Measurements from ENCODE around the gene STK31.
"Not testable (repeated sequence)": the region's sequence is repeated elsewhere in the genome, so short reads cannot be mapped to it uniquely, and the experiment has no call there.

Gene STK31

GRCh38 chr7:23714150-23714464 lies 4.1 kb downstream of the STK31 start:
- no peak for DNase-seq (ENCODE audit: low spot score)

- DNase-seq (ENCODE audit: low spot score), result no peak
These were observed 4.6 kb downstream of the STK31 start for GRCh38 chr7:23714579-23714978.

- DNase-seq (ENCODE audit: low spot score), result no peak
These were observed 5.1 kb downstream of the STK31 start for GRCh38 chr7:23715099-23715498.

- DNase-seq (ENCODE audit: low spot score), result no peak
These were observed 7.8 kb downstream of the STK31 start for GRCh38 chr7:23717788-23718187.

GRCh38 chr7:23721456-23721855 lies 11.4 kb downstream of the STK31 start:
- DNase-seq (ENCODE audit: low spot score), result no peak

GRCh38 chr7:23722587-23723216 lies 12.7 kb downstream of the STK31 start:
- not testable (repeated sequence) for DNase-seq (ENCODE audit: low spot score)

GRCh38 chr7:23724113-23724512 lies 14.1 kb downstream of the STK31 start:
- DNase-seq (ENCODE audit: low spot score), result not testable (repeated sequence)

- no peak for DNase-seq (ENCODE audit: low spot score)
These were observed 32.0 kb downstream of the STK31 start for GRCh38 chr7:23742051-23742450.

- DNase-seq (ENCODE audit: low spot score), result no peak
These were observed 33.2 kb downstream of the STK31 start for GRCh38 chr7:23743226-23743625.

- DNase-seq (ENCODE audit: low spot score), result no peak
These were observed 36.6 kb downstream of the STK31 start for GRCh38 chr7:23746629-23747028.

GRCh38 chr7:23751852-23752251 lies 41.8 kb downstream of the STK31 start:
- no peak for DNase-seq (ENCODE audit: low spot score)

- DNase-seq (ENCODE audit: low spot score), result not testable (repeated sequence)
These were observed 48.8 kb downstream of the STK31 start for GRCh38 chr7:23758839-23759238.

- no peak for DNase-seq (ENCODE audit: low spot score)
These were observed 49.8 kb downstream of the STK31 start for GRCh38 chr7:23759671-23760391.

GRCh38 chr7:23765943-23766342 lies 55.9 kb downstream of the STK31 start:
- DNase-seq (ENCODE audit: low spot score), result no peak

GRCh38 chr7:23767514-23767913 lies 57.5 kb downstream of the STK31 start:
- DNase-seq (ENCODE audit: low spot score), result no peak

GRCh38 chr7:23768022-23768421 lies 58.0 kb downstream of the STK31 start:
- DNase-seq (ENCODE audit: low spot score), result no peak

- DNase-seq (ENCODE audit: low spot score), result not testable (repeated sequence)
These were observed 69.3 kb downstream of the STK31 start for GRCh38 chr7:23779185-23779800.

GRCh38 chr7:23783115-23783514 lies 73.1 kb downstream of the STK31 start:
- no peak for DNase-seq (ENCODE audit: low spot score)

- DNase-seq (ENCODE audit: low spot score), result no peak
These were observed 77.3 kb downstream of the STK31 start for GRCh38 chr7:23787272-23787671.

- no peak for DNase-seq (ENCODE audit: low spot score)
These were observed 78.8 kb downstream of the STK31 start for GRCh38 chr7:23788843-23789242.

GRCh38 chr7:23791721-23792120 lies 81.7 kb downstream of the STK31 start:
- DNase-seq (ENCODE audit: low spot score), result no peak

GRCh38 chr7:23802720-23803397 lies 92.8 kb downstream of the STK31 start:
- no peak for DNase-seq (ENCODE audit: low spot score)

GRCh38 chr7:23804707-23805106 lies 94.7 kb downstream of the STK31 start:
- DNase-seq (ENCODE audit: low spot score), result no peak

Measured in HuH-7.5 (cell line).